ENCODE data around the gene DSCAML1.

The DSCAML1 gene

DNA sequence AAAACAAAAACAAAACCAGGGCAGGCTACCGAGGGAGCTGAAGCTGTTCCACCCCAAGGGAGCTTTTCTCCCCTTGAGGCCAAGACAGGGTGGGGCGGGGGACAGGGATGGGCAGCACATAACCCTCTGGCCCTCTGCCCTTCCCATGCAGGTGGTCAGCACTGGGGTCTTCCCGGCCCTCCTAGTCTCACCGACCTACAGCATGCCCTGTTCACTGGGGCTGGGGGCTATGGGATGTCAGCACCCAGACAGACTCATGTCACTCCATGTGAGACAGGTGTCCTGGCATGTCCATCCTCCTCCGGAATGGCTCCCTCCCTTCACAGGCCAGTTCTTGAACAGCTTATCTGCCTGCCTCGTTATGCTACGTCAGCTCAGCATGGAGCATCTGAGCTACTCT is 51.7 kb downstream of the DSCAML1 start:
- no peaks in the 10 kb centered on the region for H3K36me3 ChIP-seq (ENCODE audit: insufficient read depth, low read length)
- H3K9me3 ChIP-seq (replicated peaks; ENCODE audit: low read length), result no peaks in the 10 kb centered on the region
- H3K4me2 ChIP-seq (ENCODE audit: low read length), result no peak overlapping the region
- H3K4me3 ChIP-seq (ENCODE audit: low read length), result no peak overlapping the region
- H3K4me1 ChIP-seq (ENCODE audit: control insufficient read depth, insufficient read depth, low read length), result no peaks in the 10 kb centered on the region
- H3K27me3 ChIP-seq (ENCODE audit: control insufficient read depth, insufficient read depth, low read length), result no peaks in the 10 kb centered on the region
- no peak overlapping the region for H3K9ac ChIP-seq (ENCODE audit: low read depth, low read length)

DNA sequence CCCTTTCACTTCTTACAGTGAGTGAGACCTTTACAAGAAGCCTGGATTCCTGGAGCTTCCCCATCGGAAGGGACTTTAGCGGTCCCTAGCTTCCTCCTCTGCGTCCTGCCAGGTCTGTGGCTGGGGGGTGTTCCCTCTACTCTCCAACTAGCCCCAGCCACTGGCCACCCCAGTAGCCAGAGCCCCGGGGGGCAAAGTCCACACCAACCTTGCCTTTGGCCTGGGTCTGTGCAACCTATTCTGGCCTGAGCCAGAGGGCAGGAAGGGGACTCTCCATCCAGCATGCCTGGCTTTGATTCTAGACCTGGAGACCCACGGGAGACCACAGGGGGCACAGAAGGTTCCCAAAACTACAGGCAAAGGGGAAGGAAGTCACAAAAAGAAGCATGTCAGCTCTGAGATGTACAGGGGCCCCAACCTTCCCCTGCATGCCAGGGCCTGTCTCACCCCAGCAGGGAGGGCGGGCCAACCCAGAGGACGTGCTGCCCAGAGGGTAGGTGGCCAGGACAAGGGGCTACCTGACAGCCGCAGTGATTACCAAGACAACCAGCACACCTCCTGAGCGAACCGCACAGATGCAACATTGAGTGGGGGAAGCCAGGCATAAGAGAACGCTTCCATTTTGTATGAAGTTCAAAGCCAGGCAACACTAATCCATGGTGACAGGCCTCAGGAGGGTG is 52.4 kb downstream of the DSCAML1 start:
- Histone ChIP-seq H3K27me3 (ENCODE audit: control insufficient read depth, insufficient read depth, low read length) (no peaks in the 10 kb centered on the region), H3K4me3 (ENCODE audit: low read length) (no peak overlapping the region), H3K4me1 (ENCODE audit: control insufficient read depth, insufficient read depth, low read length) (no peaks in the 10 kb centered on the region), H3K9ac (ENCODE audit: low read depth, low read length) (no peak overlapping the region), H3K36me3 (ENCODE audit: insufficient read depth, low read length) (no peaks in the 10 kb centered on the region), H3K9me3 (replicated peaks; ENCODE audit: low read length) (no peaks in the 10 kb centered on the region), H3K4me2 (ENCODE audit: low read length) (no peak overlapping the region)

DNA sequence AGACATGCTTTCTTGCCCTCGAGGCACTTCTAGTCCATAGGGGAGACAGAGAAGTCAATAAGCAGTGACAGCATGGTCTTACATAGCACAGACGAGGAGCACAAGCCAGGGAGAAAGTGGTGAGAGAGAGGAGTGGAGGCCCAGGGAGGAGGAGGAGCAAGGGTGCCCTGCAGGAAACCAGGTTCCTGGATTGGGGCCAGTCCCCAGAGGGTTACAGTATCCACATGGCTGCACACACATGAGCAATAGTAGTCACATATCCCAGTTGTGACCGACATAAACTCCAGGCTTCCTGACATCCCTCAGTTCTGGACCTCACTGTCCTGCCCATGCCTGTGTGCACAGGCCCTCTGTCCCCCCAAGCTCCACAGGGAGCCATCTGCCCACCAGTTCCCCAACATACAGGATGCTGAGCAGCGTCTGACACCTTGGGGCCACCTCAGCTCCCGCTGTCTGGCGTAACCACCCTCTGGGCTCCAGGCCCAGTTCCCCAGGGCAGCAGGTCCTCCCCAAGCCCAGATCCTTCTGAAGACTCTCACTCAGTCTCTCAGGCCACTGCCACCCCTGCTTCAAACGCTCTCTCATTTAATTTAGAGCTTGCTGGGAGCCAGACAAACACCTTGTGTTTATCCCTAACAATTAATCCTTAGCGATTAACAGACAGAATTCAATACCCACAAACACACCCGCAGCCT is 53.7 kb downstream of the DSCAML1 start:
- Histone ChIP-seq H3K36me3 (ENCODE audit: insufficient read depth, low read length) (no peaks in the 10 kb centered on the region), H3K4me2 (ENCODE audit: low read length) (no peak overlapping the region), H3K4me1 (ENCODE audit: control insufficient read depth, insufficient read depth, low read length) (no peaks in the 10 kb centered on the region)

DNA sequence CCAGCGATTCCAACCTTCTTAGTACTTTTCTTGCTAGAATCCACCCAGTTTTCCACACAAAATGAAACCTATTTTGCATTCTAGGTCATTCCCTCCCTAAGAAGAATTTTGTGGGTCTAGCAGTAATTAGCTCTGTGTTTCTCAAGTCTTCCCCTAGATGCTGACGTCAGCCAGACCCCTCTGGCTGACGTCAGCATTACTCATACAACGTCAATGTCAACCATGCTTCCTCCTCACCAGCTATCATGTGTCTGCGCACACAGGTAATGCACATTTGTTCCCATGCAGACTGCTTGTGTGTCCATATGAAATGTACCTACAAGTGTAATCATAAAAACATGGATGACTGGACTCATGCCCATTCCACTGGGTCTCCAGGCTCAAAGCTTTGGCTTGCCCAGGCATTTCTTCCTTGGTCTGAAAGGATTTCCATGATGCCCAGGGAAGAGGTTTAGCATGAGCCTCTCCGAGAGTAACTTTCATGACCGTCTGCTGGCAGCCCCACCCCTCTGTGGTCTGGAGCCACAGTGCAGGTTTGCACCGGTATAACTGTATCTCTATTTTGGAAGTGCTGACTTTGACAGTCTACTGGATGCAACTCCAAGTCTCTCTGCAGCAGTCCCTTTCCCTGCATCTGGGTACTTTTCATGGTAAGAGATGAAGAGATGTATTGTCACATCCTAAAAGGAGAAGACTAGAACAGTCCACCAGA is 58.6 kb downstream of the DSCAML1 start:
- Histone ChIP-seq H3K4me2 (ENCODE audit: low read length) (no peak overlapping the region), H3K4me3 (ENCODE audit: low read length) (no peak overlapping the region), H3K27me3 (ENCODE audit: control insufficient read depth, insufficient read depth, low read length) (no peaks in the 10 kb centered on the region), H3K9me3 (replicated peaks; ENCODE audit: low read length) (no peaks in the 10 kb centered on the region), H3K9ac (ENCODE audit: low read depth, low read length) (no peak overlapping the region), H3K4me1 (ENCODE audit: control insufficient read depth, insufficient read depth, low read length) (no peaks in the 10 kb centered on the region), H3K36me3 (ENCODE audit: insufficient read depth, low read length) (no peaks in the 10 kb centered on the region)

More for the DNA sequence above, 53.7 kb downstream of the DSCAML1 start:
- H3K27me3 ChIP-seq (ENCODE audit: control insufficient read depth, insufficient read depth, low read length), result no peaks in the 10 kb centered on the region
- no peak overlapping the region for H3K9ac ChIP-seq (ENCODE audit: low read depth, low read length)
- H3K4me3 ChIP-seq (ENCODE audit: low read length), result no peak overlapping the region
- H3K9me3 ChIP-seq (replicated peaks; ENCODE audit: low read length), result no peaks in the 10 kb centered on the region

DNA sequence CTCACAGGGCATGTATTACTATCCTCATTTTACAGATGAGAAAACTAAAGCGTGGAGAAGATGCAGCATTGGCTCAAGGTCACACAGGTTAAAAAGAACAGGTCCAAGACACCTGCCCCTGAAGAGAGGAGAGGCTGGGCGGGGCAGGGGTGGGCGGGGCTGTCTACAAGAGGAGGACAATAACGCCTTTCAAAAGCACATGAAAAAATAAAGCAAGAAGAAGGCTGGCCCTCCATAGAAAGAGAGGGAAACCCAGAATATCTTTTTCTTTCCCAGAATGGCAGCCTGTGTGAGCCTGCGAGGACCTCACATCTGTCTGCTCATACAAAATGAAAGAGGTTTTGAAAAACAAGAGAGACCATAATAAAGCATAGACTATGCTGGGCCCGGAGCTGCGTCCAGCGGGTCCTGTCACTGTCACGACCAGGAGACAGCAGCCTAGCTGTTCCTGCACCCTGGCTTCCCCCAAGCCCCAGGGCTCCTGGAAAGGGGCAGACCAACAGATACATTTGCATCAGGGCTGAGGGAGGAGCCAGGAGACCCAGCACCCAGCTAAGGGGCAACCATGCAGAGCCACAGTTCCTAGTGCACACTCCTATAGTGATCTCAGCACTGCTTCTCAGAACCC is 61.6 kb downstream of the DSCAML1 start:
- H3K36me3 ChIP-seq (ENCODE audit: insufficient read depth, low read length), result no peaks in the 10 kb centered on the region
- H3K9me3 ChIP-seq (replicated peaks; ENCODE audit: low read length), result no peaks in the 10 kb centered on the region
- no peak overlapping the region for H3K9ac ChIP-seq (ENCODE audit: low read depth, low read length)
- no peaks in the 10 kb centered on the region for H3K4me1 ChIP-seq (ENCODE audit: control insufficient read depth, insufficient read depth, low read length)
- H3K27me3 ChIP-seq (ENCODE audit: control insufficient read depth, insufficient read depth, low read length), result no peaks in the 10 kb centered on the region
- H3K4me2 ChIP-seq (ENCODE audit: low read length), result no peak overlapping the region
- no peak overlapping the region for H3K4me3 ChIP-seq (ENCODE audit: low read length)

DNA sequence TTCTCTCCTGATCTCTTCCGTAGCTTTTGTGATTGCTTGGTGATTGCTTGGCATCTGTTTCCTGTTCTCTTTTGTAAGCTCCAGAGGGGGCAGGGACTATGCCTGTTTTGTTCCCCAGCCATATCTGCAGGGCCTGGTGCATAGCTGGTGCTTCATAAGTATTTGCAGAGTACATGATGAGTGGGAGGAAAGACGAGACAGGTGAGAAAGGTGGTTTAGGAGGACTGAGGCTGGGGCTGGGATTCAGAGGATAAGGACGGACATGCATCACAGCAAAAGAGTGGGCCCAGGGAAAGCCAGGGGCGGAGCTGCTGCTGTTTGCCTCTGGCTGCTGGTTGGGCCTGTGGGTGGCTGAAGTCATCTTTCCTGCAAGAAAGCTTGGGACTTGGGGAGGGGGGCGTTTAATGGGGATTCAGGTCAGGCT is 62.4 kb downstream of the DSCAML1 start:
- Histone ChIP-seq H3K4me1 (ENCODE audit: control insufficient read depth, insufficient read depth, low read length) (no peaks in the 10 kb centered on the region), H3K9ac (ENCODE audit: low read depth, low read length) (no peak overlapping the region), H3K36me3 (ENCODE audit: insufficient read depth, low read length) (no peaks in the 10 kb centered on the region), H3K27me3 (ENCODE audit: control insufficient read depth, insufficient read depth, low read length) (no peaks in the 10 kb centered on the region), H3K4me3 (ENCODE audit: low read length) (no peak overlapping the region), H3K9me3 (replicated peaks; ENCODE audit: low read length) (no peaks in the 10 kb centered on the region), H3K4me2 (ENCODE audit: low read length) (no peak overlapping the region)

DNA sequence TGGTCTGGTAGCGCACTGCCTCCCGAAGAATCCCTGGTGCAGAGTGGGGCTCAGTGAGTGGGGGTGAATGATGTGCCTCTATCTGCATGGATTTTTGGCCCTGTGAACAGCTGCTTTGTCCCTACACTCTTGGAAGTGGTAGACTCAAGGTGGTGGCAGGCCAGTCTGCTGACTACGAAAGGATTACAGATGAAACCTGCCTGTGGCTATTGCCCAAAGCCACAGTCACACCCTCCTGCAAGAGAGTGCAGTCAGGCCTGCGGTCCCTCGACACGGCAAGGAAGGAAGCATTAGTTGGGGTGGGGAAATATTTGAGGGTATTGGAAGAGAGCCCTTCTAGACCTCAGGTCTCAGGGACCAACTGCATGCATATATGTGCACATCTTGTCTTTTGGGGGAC is 63.7 kb downstream of the DSCAML1 start:
- no peak overlapping the region for H3K4me3 ChIP-seq (ENCODE audit: low read length)
- no peaks in the 10 kb centered on the region for H3K36me3 ChIP-seq (ENCODE audit: insufficient read depth, low read length)
- H3K9me3 ChIP-seq (replicated peaks; ENCODE audit: low read length), result no peaks in the 10 kb centered on the region
- H3K4me2 ChIP-seq (ENCODE audit: low read length), result no peak overlapping the region
- H3K4me1 ChIP-seq (ENCODE audit: control insufficient read depth, insufficient read depth, low read length), result no peaks in the 10 kb centered on the region
- H3K9ac ChIP-seq (ENCODE audit: low read depth, low read length), result no peak overlapping the region
- H3K27me3 ChIP-seq (ENCODE audit: control insufficient read depth, insufficient read depth, low read length), result no peaks in the 10 kb centered on the region

DNA sequence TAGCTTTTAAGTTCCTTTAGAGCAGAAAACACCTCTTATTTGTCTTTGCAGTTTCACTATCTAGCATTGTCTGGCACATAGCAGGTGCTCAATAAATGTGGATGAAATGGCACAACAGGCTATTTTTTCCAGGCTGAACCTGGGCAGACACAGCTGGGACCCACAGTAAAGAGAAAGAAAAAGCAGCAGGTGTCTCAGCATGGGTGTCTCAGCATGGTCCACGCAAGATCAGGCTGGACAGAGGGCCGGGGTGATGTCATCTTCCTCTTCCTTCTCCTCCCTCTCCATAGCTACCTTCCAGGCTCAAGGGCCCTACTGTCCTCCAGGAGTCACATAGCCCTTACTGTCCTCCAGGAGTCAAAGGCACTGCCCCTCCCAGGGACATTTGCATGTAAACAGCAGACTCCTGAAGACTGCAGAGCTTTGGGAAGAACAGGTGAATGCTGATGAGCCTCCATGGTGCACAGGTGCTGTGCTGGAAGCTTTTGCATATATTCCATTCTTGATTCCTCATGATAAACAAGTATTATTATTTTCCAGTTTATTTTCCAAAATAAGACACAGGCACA is 65.2 kb downstream of the DSCAML1 start:
- H3K4me1 ChIP-seq (ENCODE audit: control insufficient read depth, insufficient read depth, low read length), result no peaks in the 10 kb centered on the region
- H3K9me3 ChIP-seq (replicated peaks; ENCODE audit: low read length), result no peaks in the 10 kb centered on the region
- H3K4me3 ChIP-seq (ENCODE audit: low read length), result no peak overlapping the region
- H3K36me3 ChIP-seq (ENCODE audit: insufficient read depth, low read length), result no peaks in the 10 kb centered on the region
- H3K27me3 ChIP-seq (ENCODE audit: control insufficient read depth, insufficient read depth, low read length), result no peaks in the 10 kb centered on the region
- H3K9ac ChIP-seq (ENCODE audit: low read depth, low read length), result no peak overlapping the region
- H3K4me2 ChIP-seq (ENCODE audit: low read length), result no peak overlapping the region

DNA sequence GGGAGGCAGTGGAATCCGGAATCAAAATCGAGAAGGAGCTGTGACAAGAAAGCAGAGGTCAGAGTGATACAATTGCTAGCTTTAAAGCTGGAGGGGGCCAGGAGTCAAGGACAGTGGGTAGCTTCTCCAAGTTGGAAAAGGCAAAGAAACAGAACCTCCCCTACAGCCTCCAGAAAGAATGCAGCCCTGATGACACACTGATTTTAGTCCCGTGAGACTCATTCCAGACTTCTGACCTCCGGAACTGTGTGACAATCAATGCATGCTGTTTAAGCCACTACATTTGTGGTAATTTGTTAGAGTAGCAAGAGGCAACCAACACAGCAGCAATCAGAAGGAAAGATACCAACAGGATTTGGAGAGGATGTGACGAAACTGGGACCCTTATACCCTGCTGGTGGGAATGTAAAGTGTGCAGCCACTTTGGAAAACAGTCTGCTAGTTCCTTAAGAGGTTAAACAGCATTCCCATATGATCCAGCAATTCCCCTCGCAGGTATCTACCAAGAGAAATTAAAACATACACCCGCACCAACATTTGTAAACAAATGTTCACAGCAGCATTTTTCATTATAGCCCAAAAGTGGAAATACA is 66.7 kb downstream of the DSCAML1 start:
- Histone ChIP-seq H3K9ac (ENCODE audit: low read depth, low read length) (no peak overlapping the region), H3K9me3 (replicated peaks; ENCODE audit: low read length) (no peaks in the 10 kb centered on the region), H3K4me3 (ENCODE audit: low read length) (no peak overlapping the region), H3K4me2 (ENCODE audit: low read length) (no peak overlapping the region), H3K27me3 (ENCODE audit: control insufficient read depth, insufficient read depth, low read length) (no peaks in the 10 kb centered on the region), H3K4me1 (ENCODE audit: control insufficient read depth, insufficient read depth, low read length) (no peaks in the 10 kb centered on the region), H3K36me3 (ENCODE audit: insufficient read depth, low read length) (no peaks in the 10 kb centered on the region)

DNA sequence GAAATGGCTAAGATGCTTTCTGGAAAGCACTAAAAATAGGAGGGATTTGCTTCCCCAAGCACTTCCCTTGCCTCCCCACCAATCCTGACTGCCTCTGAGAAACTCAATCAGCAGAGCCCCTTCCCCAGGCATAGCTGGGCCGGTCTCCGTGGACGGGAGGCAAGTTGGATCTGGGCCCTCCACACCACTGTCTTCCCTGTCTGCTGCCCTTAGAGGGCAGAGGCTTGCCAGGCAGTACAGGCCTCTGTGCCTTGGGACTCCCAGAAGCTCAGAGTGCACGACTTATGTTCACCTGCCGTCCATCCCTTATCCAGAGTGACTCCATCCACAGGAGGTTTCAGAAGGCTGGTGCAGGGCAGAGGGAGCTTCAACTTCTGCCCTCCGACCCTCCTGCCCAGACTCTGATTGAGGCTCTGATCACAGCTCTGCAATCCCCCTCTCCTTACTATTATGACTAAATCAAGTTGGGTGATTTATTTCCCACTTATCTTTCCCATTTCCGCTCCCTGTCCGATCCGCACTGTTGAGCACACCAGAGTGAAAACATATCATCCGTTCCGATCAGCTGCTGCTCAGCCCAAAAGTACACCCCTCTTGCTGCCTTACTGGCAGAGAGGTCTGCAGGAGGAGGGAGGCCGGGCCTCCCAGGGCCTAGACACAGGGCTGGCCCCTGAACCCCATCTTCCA is 71.8 kb downstream of the DSCAML1 start:
- H3K4me3 ChIP-seq (ENCODE audit: low read length), result no peak overlapping the region
- no peaks in the 10 kb centered on the region for H3K9me3 ChIP-seq (replicated peaks; ENCODE audit: low read length)
- H3K9ac ChIP-seq (ENCODE audit: low read depth, low read length), result no peak overlapping the region
- no peak overlapping the region for H3K4me2 ChIP-seq (ENCODE audit: low read length)
- no peaks in the 10 kb centered on the region for H3K4me1 ChIP-seq (ENCODE audit: control insufficient read depth, insufficient read depth, low read length)
- peaks cover 11% of the 10 kb centered on the region for H3K27me3 ChIP-seq (ENCODE audit: control insufficient read depth, insufficient read depth, low read length)
- H3K36me3 ChIP-seq (ENCODE audit: insufficient read depth, low read length), result no peaks in the 10 kb centered on the region
